ENCODE results near the gene CHCHD6.

DNA sequence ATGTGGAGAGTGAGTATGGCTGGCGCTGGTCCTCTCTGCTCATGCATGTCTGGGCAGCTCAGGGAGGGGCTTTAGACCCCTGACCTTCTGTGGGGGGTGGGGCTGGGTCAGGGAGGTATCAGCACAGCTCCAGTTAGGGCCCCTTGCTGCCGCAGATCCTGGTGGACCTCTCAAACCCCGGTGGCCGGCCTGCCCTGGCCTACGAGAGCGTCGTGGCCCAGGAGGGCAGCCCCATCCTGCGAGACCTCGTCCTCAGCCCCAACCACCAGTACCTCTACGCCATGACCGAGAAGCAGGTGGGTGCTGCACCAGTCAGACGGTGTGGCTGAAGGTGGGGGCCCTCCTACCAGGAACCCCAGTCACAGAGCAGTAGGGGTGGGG lies 299.1 kb downstream of the CHCHD6 start:
- TF ChIP-seq, protein P1, sequence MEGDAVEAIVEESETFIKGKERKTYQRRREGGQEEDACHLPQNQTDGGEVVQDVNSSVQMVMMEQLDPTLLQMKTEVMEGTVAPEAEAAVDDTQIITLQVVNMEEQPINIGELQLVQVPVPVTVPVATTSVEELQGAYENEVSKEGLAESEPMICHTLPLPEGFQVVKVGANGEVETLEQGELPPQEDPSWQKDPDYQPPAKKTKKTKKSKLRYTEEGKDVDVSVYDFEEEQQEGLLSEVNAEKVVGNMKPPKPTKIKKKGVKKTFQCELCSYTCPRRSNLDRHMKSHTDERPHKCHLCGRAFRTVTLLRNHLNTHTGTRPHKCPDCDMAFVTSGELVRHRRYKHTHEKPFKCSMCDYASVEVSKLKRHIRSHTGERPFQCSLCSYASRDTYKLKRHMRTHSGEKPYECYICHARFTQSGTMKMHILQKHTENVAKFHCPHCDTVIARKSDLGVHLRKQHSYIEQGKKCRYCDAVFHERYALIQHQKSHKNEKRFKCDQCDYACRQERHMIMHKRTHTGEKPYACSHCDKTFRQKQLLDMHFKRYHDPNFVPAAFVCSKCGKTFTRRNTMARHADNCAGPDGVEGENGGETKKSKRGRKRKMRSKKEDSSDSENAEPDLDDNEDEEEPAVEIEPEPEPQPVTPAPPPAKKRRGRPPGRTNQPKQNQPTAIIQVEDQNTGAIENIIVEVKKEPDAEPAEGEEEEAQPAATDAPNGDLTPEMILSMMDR (IDR thresholded peaks at IDR 0.05) = no peak
- TF ChIP-seq POLR2A (IDR thresholded peaks at IDR 0.05) = no peak
